ENCODE measurements around the gene PXN. TPM values are rescaled to one million over a fixed set of nuclear protein-coding genes. Genes with fewer than 3 reads are reported as not detected.
"Not testable (repeated sequence)": the region's sequence is repeated elsewhere in the genome, so short reads cannot be mapped to it uniquely, and the experiment has no call there.

PXN gene
- total RNA-seq, 2 donors from 2014 or later = 133 to 142 TPM

DNA sequence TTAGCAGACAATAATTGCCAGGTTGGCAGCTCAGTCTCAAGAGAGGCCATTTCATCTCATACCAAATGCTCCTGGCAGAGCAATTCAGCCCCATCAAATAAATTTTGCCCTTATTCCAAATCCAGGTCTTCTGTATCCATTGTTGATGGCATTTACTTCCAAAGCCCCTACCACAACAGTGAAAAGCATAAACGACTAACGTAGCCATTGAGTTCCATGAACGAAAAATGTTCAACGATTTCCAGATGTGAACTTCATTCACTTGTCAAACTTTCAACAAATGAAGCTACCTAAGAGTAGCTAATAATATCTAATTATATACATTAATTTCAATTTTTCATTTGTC is 68.0 kb downstream of the PXN start:
- peaks cover 11% of the 10 kb centered on the region for H3K4me1 ChIP-seq
- no peak overlapping the region for H3K4me3 ChIP-seq
- no peak overlapping the region for H3K27ac ChIP-seq

DNA sequence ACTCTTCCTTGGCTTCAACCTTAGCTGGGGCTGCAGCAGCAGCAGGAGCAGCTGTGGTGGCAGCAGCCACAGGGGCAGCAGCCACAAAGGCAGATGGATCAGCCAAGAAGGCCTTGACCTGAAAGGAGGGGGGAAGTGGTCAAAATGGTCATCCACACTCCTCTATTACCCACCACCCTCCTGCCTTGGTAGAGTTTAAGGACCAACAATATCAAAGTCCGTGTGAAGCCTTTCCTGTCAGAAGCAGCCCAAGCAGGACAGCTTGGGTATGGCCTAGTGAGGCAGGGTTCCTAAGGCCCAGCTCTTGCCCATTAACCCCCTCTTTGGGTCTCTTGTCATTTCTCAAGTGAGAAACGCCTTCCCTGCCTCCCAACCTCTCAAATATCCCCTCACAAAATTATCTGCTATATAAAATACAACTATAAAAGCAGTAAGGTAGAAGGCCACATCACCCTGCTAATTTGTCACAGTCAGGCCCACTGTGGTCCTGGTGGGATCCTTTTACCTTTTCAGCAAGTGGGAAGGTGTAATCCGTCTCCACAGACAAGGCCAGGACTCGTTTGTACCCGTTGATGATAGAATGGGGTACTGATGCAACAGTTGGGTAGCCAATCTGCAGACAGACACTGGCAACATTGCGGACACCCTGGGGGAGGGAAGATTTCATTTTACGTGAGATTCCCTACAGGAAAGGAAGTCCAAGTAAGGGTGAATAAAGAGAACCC is 68.6 kb downstream of the PXN start:
- H3K27ac ChIP-seq; H3K27me3 ChIP-seq; intact Hi-C loops (cut with DNase I); H3K9me3 ChIP-seq; H3K4me3 ChIP-seq; H3K9ac ChIP-seq (ENCODE audit: low read depth in 2 of 2, low read length in 2 of 2); DNase-seq; H3K36me3 ChIP-seq: not testable (repeated sequence)
- peaks cover 11% of the 10 kb centered on the region for H3K4me1 ChIP-seq

More for the DNA sequence above, 68.0 kb downstream of the PXN start:
- DNase-seq = no peak
- intact Hi-C loops (cut with DNase I) = no loop called here
- Histone ChIP-seq H3K27me3 (no peaks in the 10 kb centered on the region), H3K9me3 (no peaks in the 10 kb centered on the region), H3K36me3 (peaks cover 6% of the 10 kb centered on the region), H3K9ac (ENCODE audit: low read depth in 2 of 2, low read length in 2 of 2) (no peak overlapping the region)
- TF ChIP-seq, protein P1, sequence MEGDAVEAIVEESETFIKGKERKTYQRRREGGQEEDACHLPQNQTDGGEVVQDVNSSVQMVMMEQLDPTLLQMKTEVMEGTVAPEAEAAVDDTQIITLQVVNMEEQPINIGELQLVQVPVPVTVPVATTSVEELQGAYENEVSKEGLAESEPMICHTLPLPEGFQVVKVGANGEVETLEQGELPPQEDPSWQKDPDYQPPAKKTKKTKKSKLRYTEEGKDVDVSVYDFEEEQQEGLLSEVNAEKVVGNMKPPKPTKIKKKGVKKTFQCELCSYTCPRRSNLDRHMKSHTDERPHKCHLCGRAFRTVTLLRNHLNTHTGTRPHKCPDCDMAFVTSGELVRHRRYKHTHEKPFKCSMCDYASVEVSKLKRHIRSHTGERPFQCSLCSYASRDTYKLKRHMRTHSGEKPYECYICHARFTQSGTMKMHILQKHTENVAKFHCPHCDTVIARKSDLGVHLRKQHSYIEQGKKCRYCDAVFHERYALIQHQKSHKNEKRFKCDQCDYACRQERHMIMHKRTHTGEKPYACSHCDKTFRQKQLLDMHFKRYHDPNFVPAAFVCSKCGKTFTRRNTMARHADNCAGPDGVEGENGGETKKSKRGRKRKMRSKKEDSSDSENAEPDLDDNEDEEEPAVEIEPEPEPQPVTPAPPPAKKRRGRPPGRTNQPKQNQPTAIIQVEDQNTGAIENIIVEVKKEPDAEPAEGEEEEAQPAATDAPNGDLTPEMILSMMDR (IDR thresholded peaks at IDR 0.05) = no peak

DNA sequence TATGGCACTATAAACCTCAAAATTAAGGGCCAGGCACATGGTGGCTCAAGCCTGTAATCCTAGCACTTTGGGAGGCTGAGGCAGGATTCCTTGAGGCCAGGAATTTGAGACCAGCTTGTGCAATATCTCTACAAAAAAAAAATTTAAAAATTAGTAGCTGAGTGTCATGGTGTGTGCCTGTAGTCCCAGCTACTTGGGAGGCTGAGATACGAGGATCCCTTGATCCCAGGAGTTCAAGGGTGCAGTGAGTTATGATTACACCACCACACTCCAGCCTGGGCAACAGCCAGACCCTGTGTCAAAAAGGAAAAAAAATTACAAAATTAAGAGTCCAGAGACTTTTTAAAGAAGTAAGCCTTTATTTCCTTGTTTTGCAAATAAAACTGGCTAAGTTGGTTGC is 69.2 kb downstream of the PXN start:
- Histone ChIP-seq H3K4me3 (no peak overlapping the region), H3K27me3 (no peaks in the 10 kb centered on the region), H3K27ac (no peak overlapping the region), H3K9me3 (no peaks in the 10 kb centered on the region), H3K4me1 (peaks cover 11% of the 10 kb centered on the region), H3K9ac (ENCODE audit: low read depth in 2 of 2, low read length in 2 of 2) (no peak overlapping the region), H3K36me3 (peaks cover 6% of the 10 kb centered on the region)
- DNase-seq = no peak
- TF ChIP-seq, protein P1 (IDR thresholded peaks at IDR 0.05) = no peak
- intact Hi-C loops (cut with DNase I) = no loop called here

DNA sequence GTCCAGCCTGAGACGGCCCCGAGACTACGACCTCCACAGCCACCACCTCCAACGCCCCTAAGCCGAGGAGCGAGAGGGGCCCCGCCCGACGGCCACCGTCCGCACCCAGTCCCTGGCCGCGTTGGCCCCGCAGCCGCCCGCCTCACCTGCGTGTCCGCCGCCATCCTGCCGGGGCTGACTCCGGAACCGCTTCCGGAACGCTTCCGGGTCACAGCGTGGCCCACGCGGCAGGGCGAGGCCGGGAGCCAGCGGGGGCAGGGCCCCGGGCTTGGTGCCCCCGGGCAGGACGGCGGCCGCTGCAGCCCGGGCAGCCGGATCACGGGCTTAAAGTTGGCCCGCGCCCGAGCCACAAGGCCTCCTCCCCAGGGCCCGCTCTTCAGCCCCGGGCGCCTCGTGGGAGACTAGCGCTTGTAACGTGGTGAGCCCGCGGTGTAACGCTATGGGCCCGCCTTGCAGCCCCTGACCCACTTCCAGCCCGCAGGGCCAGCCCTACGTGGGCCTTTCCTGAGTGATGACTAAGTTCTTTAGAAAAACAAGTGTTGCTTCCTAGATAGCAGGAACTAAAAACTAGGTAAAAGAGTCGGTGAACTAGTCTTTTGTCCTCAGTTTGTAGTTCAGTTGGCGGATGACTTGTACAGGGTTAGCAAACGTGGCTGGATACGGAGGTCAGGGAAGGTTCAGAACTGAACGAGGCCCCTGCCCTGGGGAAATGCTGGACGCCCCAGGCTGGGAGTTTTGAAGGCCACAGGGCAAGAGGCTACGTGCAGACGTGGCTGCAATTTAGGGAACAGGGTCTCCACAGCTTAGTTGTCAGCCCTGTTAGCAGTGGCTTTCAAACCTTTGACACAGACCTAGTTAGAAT is 70.8 kb downstream of the PXN start, which contains the start of gene GCN1:
GCN1 (minus strand) TSS at position 182 of the 862 bp plus-strand sequence; CDS start at position 164, 18 bp downstream.
- Histone ChIP-seq H3K27me3 (no peaks in the 10 kb centered on the region), H3K4me1 (peaks cover 7% of the 10 kb centered on the region), H3K4me3 (peak within 1 kb of the TSS; percentile 90), H3K27ac (peak within 1 kb of the TSS; percentile 84), H3K9ac (ENCODE audit: low read depth in 2 of 2, low read length in 2 of 2) (peak within 1 kb of the TSS; percentile 88 to 89), H3K36me3 (peaks cover 6% of the 10 kb centered on the region), H3K9me3 (no peaks in the 10 kb centered on the region)
- TF ChIP-seq, protein P1 (IDR thresholded peaks at IDR 0.05) = no peak
- intact Hi-C loops (cut with DNase I) = no loop called here
- DNase-seq = peak; percentile 90

DNA sequence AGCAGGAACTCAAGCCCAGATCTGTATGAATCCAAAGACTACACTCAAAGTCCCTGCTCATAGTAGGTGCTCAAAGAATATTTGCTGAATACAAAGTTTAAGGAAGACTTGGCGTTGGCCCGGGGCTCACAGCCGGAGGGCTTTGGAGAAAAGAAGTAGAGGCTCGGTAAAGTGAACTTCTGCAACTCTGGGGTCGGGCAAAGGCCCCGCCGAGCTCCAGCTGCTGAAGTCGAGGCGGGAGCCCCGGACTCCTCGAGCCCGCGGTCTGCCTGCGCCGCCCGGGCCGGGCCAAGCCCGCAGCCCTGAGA is 71.3 kb downstream of the PXN start:
- peaks cover under 1% of the 10 kb centered on the region for H3K4me1 ChIP-seq
- no peak for DNase-seq
- H3K27ac ChIP-seq = peak overlapping the region; percentile 84
- no peaks in the 10 kb centered on the region for H3K9me3 ChIP-seq
- intact Hi-C loops (cut with DNase I) = no loop called here
- peaks cover 6% of the 10 kb centered on the region for H3K36me3 ChIP-seq
- H3K9ac ChIP-seq (ENCODE audit: low read depth in 2 of 2, low read length in 2 of 2) = peak overlapping the region; percentile 88 to 89
- TF ChIP-seq, protein P1 (IDR thresholded peaks at IDR 0.05) = no peak
- no peaks in the 10 kb centered on the region for H3K27me3 ChIP-seq
- H3K4me3 ChIP-seq = peak overlapping the region; percentile 90

DNA sequence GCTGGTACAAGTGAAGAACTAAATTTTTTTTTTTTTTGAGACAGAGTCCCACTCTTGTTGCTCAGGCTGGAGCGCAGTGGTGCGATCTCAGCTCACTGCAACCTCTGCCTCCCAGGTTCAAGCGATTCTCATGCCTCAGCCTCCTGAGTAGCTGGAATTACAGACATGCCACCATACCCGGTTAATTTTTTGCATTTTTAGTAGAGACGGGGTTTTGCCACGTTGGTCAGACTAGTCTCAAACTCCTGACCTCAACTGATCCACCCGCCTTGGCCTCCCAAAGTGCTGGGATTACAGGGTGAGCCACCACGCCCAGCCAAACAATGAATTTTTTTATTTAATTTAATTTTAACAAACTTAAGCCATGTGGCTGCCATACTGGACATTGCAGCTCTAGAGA is 72.2 kb downstream of the PXN start:
- H3K27ac ChIP-seq; DNase-seq; H3K4me1 ChIP-seq; H3K36me3 ChIP-seq; H3K9ac ChIP-seq (ENCODE audit: low read depth in 2 of 2, low read length in 2 of 2); intact Hi-C loops (cut with DNase I); H3K27me3 ChIP-seq; H3K9me3 ChIP-seq: not testable (repeated sequence)
- peak overlapping the region; percentile 90 for H3K4me3 ChIP-seq
